GM12874 (cell line): ENCODE data around the gene STOX2.

ENCODE experiments used
- TF ChIP-seq, protein P1 (sequence below): IDR thresholded peaks from 2 replicates; pipeline ENCODE4 v1.5.1; 2011; ENCODE audit warnings: low read depth, mild to moderate bottlenecking, control low read depth, low read length, moderate library complexity; ENCODE audit not compliant: insufficient read depth

The STOX2 gene

DNA sequence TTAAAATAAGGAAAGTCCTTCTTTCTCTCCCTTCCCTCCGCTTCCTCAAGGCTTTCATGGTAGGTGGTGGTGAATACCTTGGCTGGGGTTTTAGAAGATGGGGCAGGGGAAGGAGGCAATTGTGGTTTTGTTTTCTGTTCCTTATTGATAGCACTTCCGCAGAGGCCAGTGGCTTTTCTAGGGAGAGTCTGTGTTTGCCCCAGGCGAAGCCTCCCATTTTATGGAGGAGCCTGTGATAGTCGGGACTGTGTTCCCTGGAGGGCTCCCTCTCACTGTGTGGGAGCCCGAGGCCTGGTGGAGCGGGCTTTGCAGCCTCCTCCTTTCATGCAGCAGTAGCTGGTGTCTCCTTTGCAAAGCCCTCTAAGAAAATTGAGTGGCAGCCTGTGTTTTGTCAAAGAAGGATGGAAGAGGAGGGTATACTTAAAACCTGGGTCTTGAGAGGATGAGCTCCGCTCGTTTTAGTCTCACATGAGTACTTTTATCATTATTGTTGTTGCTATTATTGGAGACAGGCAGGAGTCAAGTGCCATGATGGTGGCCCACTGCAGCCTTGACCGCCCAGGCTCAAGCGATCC, 29.8 kb upstream of the STOX2 start:
- TF ChIP-seq, protein P1, sequence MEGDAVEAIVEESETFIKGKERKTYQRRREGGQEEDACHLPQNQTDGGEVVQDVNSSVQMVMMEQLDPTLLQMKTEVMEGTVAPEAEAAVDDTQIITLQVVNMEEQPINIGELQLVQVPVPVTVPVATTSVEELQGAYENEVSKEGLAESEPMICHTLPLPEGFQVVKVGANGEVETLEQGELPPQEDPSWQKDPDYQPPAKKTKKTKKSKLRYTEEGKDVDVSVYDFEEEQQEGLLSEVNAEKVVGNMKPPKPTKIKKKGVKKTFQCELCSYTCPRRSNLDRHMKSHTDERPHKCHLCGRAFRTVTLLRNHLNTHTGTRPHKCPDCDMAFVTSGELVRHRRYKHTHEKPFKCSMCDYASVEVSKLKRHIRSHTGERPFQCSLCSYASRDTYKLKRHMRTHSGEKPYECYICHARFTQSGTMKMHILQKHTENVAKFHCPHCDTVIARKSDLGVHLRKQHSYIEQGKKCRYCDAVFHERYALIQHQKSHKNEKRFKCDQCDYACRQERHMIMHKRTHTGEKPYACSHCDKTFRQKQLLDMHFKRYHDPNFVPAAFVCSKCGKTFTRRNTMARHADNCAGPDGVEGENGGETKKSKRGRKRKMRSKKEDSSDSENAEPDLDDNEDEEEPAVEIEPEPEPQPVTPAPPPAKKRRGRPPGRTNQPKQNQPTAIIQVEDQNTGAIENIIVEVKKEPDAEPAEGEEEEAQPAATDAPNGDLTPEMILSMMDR: no peak

GRCh38 chr4:183876268-183876934, 28.7 kb upstream of the STOX2 start:
- TF ChIP-seq, protein P1: no peak

GRCh38 chr4:183878251-183878970, 26.7 kb upstream of the STOX2 start:
- TF ChIP-seq, protein P1: no peak

GRCh38 chr4:183885205-183885720, 19.8 kb upstream of the STOX2 start:
- TF ChIP-seq, protein P1: no peak

GRCh38 chr4:183887351-183887750, 17.8 kb upstream of the STOX2 start:
- TF ChIP-seq, protein P1: no peak

DNA sequence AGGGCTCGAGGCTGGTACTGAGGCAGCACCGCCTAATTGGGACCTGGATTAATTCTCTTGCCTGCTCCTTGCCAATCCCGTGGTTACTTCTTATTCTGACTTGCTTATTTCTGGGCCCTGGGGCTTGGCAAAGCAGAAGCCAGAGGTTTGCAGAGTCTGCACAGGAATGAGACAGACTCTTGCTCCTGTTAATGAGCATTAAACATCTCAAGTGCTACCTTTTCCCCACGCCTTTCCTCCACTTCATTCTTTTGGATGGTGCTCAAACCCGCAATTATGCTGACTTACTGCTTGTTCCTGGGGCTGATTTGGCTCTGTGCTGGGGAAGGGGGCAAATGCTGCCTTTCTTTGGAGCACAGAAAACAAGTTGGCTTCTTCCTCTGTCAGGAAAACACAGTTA, 16.5 kb upstream of the STOX2 start:
- TF ChIP-seq, protein P1: no peak

DNA sequence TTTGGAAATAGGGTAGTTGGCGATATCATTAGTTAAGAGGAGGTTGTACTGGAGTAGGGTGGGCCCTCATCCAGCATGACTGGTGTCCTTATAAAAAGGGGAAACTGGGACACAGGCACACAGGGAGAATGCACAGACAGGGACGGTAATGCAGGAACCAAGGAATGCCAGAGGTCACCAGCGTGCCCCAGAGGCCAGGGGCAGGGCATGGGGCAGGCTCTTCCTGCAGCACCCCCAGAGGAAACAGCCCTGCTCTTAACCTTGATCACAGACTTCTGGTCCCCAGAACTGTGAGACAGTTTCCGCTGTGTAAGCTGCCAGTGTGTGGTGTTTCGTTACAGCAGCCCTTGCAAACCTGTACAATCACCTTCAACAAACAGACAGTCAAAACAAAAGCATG, 15.9 kb upstream of the STOX2 start:
- TF ChIP-seq, protein P1: no peak
